Smooth muscle cell (in vitro differentiated cells): ENCODE data around the gene SLC6A6. TPM values are rescaled to one million over a fixed set of nuclear protein-coding genes. Genes with fewer than 3 reads are reported as not detected.

ENCODE experiments used
- DNase-seq: peaks from one replicate; lab custom pipeline; 2025; ENCODE audit not compliant: unreplicated experiment; lab: John Stamatoyannopoulos, UW
- H2AFZ ChIP-seq: fragments of 200-600 bp; sonication (generic); 2 replicates; pipeline ENCODE4 v1.6.0; 2016; ENCODE audit warnings: antibody characterized with exemption, low read depth, mild to moderate bottlenecking
- H3F3A ChIP-seq: fragments of 200-600 bp; sonication (generic); 2 replicates; pipeline ENCODE4 v1.6.0; 2017; ENCODE audit warnings: antibody characterized with exemption, low read depth
- H3K27ac ChIP-seq: fragments of 200-600 bp; sonication (generic); 2 replicates; pipeline ENCODE4 v1.5.1; 2016; ENCODE audit warnings: low read depth, mild to moderate bottlenecking
- H3K27me3 ChIP-seq: fragments of 200-600 bp; sonication (generic); 2 replicates; pipeline ENCODE4 v1.6.1; 2016; ENCODE audit warnings: low read depth, mild to moderate bottlenecking
- H3K36me3 ChIP-seq: fragments of 200-600 bp; sonication (generic); 2 replicates; pipeline ENCODE4 v1.5.1; 2016; ENCODE audit warnings: low read depth
- H3K4me1 ChIP-seq: fragments of 200-600 bp; sonication (generic); 2 replicates; pipeline ENCODE4 v1.5.1; 2016; ENCODE audit warnings: low read depth
- H3K4me2 ChIP-seq: fragments of 200-600 bp; sonication (generic); 2 replicates; pipeline ENCODE4 v1.6.0; 2016; ENCODE audit warnings: mild to moderate bottlenecking
- H3K4me3 ChIP-seq: fragments of 200-600 bp; sonication (generic); 2 replicates; pipeline ENCODE4 v1.5.1; 2016; ENCODE audit warnings: mild to moderate bottlenecking
- H3K79me2 ChIP-seq: fragments of 200-600 bp; sonication (generic); 2 replicates; pipeline ENCODE4 v1.6.0; 2016; ENCODE audit warnings: low read depth, mild to moderate bottlenecking
- H3K9ac ChIP-seq: fragments of 200-600 bp; sonication (generic); 2 replicates; pipeline ENCODE4 v1.6.0; 2016; ENCODE audit warnings: low read depth
- H3K9me3 ChIP-seq: fragments of 200-600 bp; sonication (generic); replicated peaks from 2 replicates; pipeline ENCODE4 v1.5.1; 2016; ENCODE audit warnings: low read depth
- H4K20me1 ChIP-seq: fragments of 200-600 bp; sonication (generic); 2 replicates; pipeline ENCODE4 v1.6.0; 2016; ENCODE audit warnings: low read depth
- CTCF ChIP-seq: fragments of 200-600 bp; sonication (generic); IDR thresholded peaks from 2 replicates; pipeline ENCODE4 v1.5.1; 2017; ENCODE audit warnings: borderline replicate concordance, mild to moderate bottlenecking, antibody characterized with exemption; ENCODE audit not compliant: insufficient read depth, poor library complexity, severe bottlenecking
- WGBS: methylation state at CpG from one replicate; pipeline ENCODE4 v1.1.7; 2016; ENCODE audit warnings: low lambda C conversion rate; 5-methylcytosine and 5-hydroxymethylcytosine counted together
- polyA plus RNA-seq: library from polyadenylated mRNA; unstranded; fragments of >200 nt; fragmentation: Nextera tagmentation; extraction: Ambion mirVana; gene quantifications from 2 replicates; pipeline ENCODE4 v1.2.1, GENCODE V29; 2016
- total RNA-seq: library from RNA; depleted of rRNA; stranded (reverse); fragments of >200 nt; gene quantifications from 2 replicates; pipeline ENCODE4 v1.2.3, GENCODE V29; 2014

Gene SLC6A6
- 11.7 and 13.9 TPM in 2 replicates for total RNA-seq
- polyA plus RNA-seq = 8.5 and 9.4 TPM in 2 replicates

- H3K36me3 ChIP-seq = no peaks in the 10 kb centered on the region
- H3K27me3 ChIP-seq = no peaks in the 10 kb centered on the region
- DNase-seq = peak; percentile 84
- H3K79me2 ChIP-seq = peaks cover 33% of the 10 kb centered on the region
- H3K4me2 ChIP-seq = peak within 1 kb of the TSS; percentile 99
- peak within 1 kb of the TSS; percentile 81 for H2AFZ ChIP-seq
- H3K4me3 ChIP-seq = peak within 1 kb of the TSS; percentile 92
- peaks cover 39% of the 10 kb centered on the region for H4K20me1 ChIP-seq
- peak within 1 kb of the TSS; percentile 78 for H3K27ac ChIP-seq
- H3K4me1 ChIP-seq = peaks cover 17% of the 10 kb centered on the region
- peak within 1 kb of the TSS; percentile 82 for H3K9ac ChIP-seq
- WGBS = 2% methylated on average over 46 of the region's 59 CpGs
- H3F3A ChIP-seq = no peaks in the 10 kb centered on the region
- peak; percentile 25 for TF ChIP-seq CTCF
- H3K9me3 ChIP-seq = no peaks in the 10 kb centered on the region
These were observed at the start of gene SLC6A6 for GRCh38 chr3:14402304-14402811. SLC6A6 (plus strand) TSS chr3:14402606; CDS start chr3:14443635, 41,029 bp downstream.

DNA sequence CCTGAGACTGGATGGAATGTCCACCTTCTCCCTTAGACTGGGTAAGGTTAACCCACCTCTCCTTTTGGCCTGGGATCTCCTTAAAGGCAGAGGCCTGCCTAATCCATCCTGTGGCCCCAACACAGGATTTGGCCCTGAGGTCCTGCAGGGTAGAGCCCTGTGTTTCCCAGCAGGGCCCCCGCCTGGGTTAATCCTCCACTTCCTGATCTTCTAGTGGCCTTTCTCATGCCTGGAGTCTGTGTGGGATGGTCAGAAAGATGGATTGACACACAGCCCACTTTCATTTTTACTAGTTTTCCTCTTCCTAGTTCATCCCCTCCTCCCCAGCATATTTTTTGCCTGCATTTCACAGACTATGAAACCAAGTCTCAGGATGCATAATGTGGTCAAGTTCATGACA, 48.9 kb upstream of the SLC6A6 start:
- H4K20me1 ChIP-seq = no peaks in the 10 kb centered on the region
- no peaks in the 10 kb centered on the region for H3K27me3 ChIP-seq
- peaks cover 15% of the 10 kb centered on the region for H3K4me1 ChIP-seq
- H3K79me2 ChIP-seq = no peaks in the 10 kb centered on the region
- no peaks in the 10 kb centered on the region for H3K36me3 ChIP-seq
- peaks cover 4% of the 10 kb centered on the region for H3F3A ChIP-seq
- H3K27ac ChIP-seq = no peak overlapping the region
- H3K9me3 ChIP-seq = no peaks in the 10 kb centered on the region
- H3K4me2 ChIP-seq = peak overlapping the region; percentile 52
- no peak overlapping the region for H3K4me3 ChIP-seq
- DNase-seq = no peak
- H2AFZ ChIP-seq = no peak overlapping the region
- no peak overlapping the region for H3K9ac ChIP-seq
- 26% methylated on average over 1 of the region's 1 CpG for WGBS
- no peak for TF ChIP-seq CTCF

- no peak for DNase-seq
- no peak for TF ChIP-seq CTCF
- Histone ChIP-seq H3K27me3 (no peaks in the 10 kb centered on the region), H3K4me1 (peaks cover 15% of the 10 kb centered on the region), H3K9ac (no peak overlapping the region), H3K9me3 (no peaks in the 10 kb centered on the region), H3K4me3 (no peak overlapping the region), H2AFZ (no peak overlapping the region), H3K27ac (no peak overlapping the region), H3F3A (peaks cover 4% of the 10 kb centered on the region), H3K79me2 (no peaks in the 10 kb centered on the region), H4K20me1 (no peaks in the 10 kb centered on the region), H3K4me2 (no peak overlapping the region), H3K36me3 (no peaks in the 10 kb centered on the region)
- 20% methylated on average over 1 of the region's 1 CpG for WGBS
These were observed 44.9 kb upstream of the SLC6A6 start for GRCh38 chr3:14357463-14357862.
